ENCODE data around the gene ABLIM1.

The ABLIM1 gene

GRCh38 chr10:114506871-114507385 lies 151.1 kb downstream of the ABLIM1 start:
- Histone ChIP-seq H3K27me3 (replicated peaks; ENCODE audit: insufficient read depth, low read length) (no peaks in the 10 kb centered on the region), H3K27ac (ENCODE audit: low read length) (no peak overlapping the region), H3K36me3 (replicated peaks; ENCODE audit: insufficient read depth, low read length) (no peaks in the 10 kb centered on the region), H3K9me3 (replicated peaks; ENCODE audit: insufficient read depth, low read length) (no peaks in the 10 kb centered on the region), H3K4me2 (ENCODE audit: low read depth, low read length) (no peak overlapping the region), H3K9me2 (replicated peaks; ENCODE audit: insufficient read depth, low read length) (no peaks in the 10 kb centered on the region), H3K4me1 (ENCODE audit: low read length) (no peaks in the 10 kb centered on the region), H3K9ac (ENCODE audit: low read length) (no peak overlapping the region), H3K4me3 (ENCODE audit: low read length) (no peak overlapping the region), H3K79me2 (ENCODE audit: low read length) (no peaks in the 10 kb centered on the region), H3F3A (ENCODE audit: insufficient read depth, low read length) (no peaks in the 10 kb centered on the region), H2AFZ (ENCODE audit: low read length) (no peak overlapping the region), H4K20me1 (ENCODE audit: insufficient read depth, low read length) (no peaks in the 10 kb centered on the region)
- no peak for DNase-seq
- TF ChIP-seq EZH2phosphoT487 (IDR thresholded peaks at IDR 0.05; ENCODE audit: low read length), result no peak
- no peak for TF ChIP-seq EZH2 (optimal IDR thresholded peaks at IDR 0.05; ENCODE audit: low read depth, low read length)
- TF ChIP-seq CTCF (IDR thresholded peaks at IDR 0.05; ENCODE audit: low read length), result no peak

- DNase-seq, result no peak
- Histone ChIP-seq H3K27me3 (replicated peaks; ENCODE audit: insufficient read depth, low read length) (no peaks in the 10 kb centered on the region), H4K20me1 (ENCODE audit: insufficient read depth, low read length) (no peaks in the 10 kb centered on the region), H3F3A (ENCODE audit: insufficient read depth, low read length) (no peaks in the 10 kb centered on the region), H3K9me2 (replicated peaks; ENCODE audit: insufficient read depth, low read length) (no peaks in the 10 kb centered on the region), H3K4me1 (ENCODE audit: low read length) (no peaks in the 10 kb centered on the region), H3K4me2 (ENCODE audit: low read depth, low read length) (no peak overlapping the region), H3K79me2 (ENCODE audit: low read length) (no peaks in the 10 kb centered on the region), H2AFZ (ENCODE audit: low read length) (no peak overlapping the region), H3K9ac (ENCODE audit: low read length) (no peak overlapping the region), H3K4me3 (ENCODE audit: low read length) (no peak overlapping the region), H3K36me3 (replicated peaks; ENCODE audit: insufficient read depth, low read length) (no peaks in the 10 kb centered on the region), H3K9me3 (replicated peaks; ENCODE audit: insufficient read depth, low read length) (no peaks in the 10 kb centered on the region), H3K27ac (ENCODE audit: low read length) (no peak overlapping the region)
- TF ChIP-seq EZH2 (optimal IDR thresholded peaks at IDR 0.05; ENCODE audit: low read depth, low read length), result no peak
- TF ChIP-seq EZH2phosphoT487 (IDR thresholded peaks at IDR 0.05; ENCODE audit: low read length), result no peak
- no peak for TF ChIP-seq CTCF (IDR thresholded peaks at IDR 0.05; ENCODE audit: low read length)
Observed at GRCh38 chr10:114504769-114505579, 153.1 kb downstream of the ABLIM1 start.

- Histone ChIP-seq H3K79me2 (ENCODE audit: low read length) (no peaks in the 10 kb centered on the region), H3K9ac (ENCODE audit: low read length) (no peak overlapping the region), H3K9me3 (replicated peaks; ENCODE audit: insufficient read depth, low read length) (no peaks in the 10 kb centered on the region), H3K27me3 (replicated peaks; ENCODE audit: insufficient read depth, low read length) (no peaks in the 10 kb centered on the region), H3K4me3 (ENCODE audit: low read length) (no peak overlapping the region), H2AFZ (ENCODE audit: low read length) (no peak overlapping the region), H4K20me1 (ENCODE audit: insufficient read depth, low read length) (no peaks in the 10 kb centered on the region), H3F3A (ENCODE audit: insufficient read depth, low read length) (no peaks in the 10 kb centered on the region), H3K36me3 (replicated peaks; ENCODE audit: insufficient read depth, low read length) (no peaks in the 10 kb centered on the region), H3K4me2 (ENCODE audit: low read depth, low read length) (no peak overlapping the region), H3K9me2 (replicated peaks; ENCODE audit: insufficient read depth, low read length) (no peaks in the 10 kb centered on the region), H3K27ac (ENCODE audit: low read length) (no peak overlapping the region), H3K4me1 (ENCODE audit: low read length) (peaks cover 3% of the 10 kb centered on the region; the same call in 1 of the 2 replicates)
- no peak for DNase-seq
- TF ChIP-seq EZH2phosphoT487 (IDR thresholded peaks at IDR 0.05; ENCODE audit: low read length), result no peak
Observed at GRCh38 chr10:114502074-114502473, 156.0 kb downstream of the ABLIM1 start.

- Histone ChIP-seq H3K4me2 (ENCODE audit: low read depth, low read length) (no peak overlapping the region), H3K27me3 (replicated peaks; ENCODE audit: insufficient read depth, low read length) (no peaks in the 10 kb centered on the region), H3F3A (ENCODE audit: insufficient read depth, low read length) (no peaks in the 10 kb centered on the region), H3K4me3 (ENCODE audit: low read length) (no peak overlapping the region), H4K20me1 (ENCODE audit: insufficient read depth, low read length) (no peaks in the 10 kb centered on the region), H3K36me3 (replicated peaks; ENCODE audit: insufficient read depth, low read length) (no peaks in the 10 kb centered on the region), H3K4me1 (ENCODE audit: low read length) (peaks cover 3% of the 10 kb centered on the region; the same call in 1 of the 2 replicates), H2AFZ (ENCODE audit: low read length) (no peak overlapping the region), H3K9ac (ENCODE audit: low read length) (no peak overlapping the region), H3K27ac (ENCODE audit: low read length) (no peak overlapping the region), H3K79me2 (ENCODE audit: low read length) (no peaks in the 10 kb centered on the region), H3K9me2 (replicated peaks; ENCODE audit: insufficient read depth, low read length) (no peaks in the 10 kb centered on the region), H3K9me3 (replicated peaks; ENCODE audit: insufficient read depth, low read length) (no peaks in the 10 kb centered on the region)
- no peak for DNase-seq
- no peak for TF ChIP-seq EZH2phosphoT487 (IDR thresholded peaks at IDR 0.05; ENCODE audit: low read length)
- peak; percentile 14 for TF ChIP-seq CTCF (IDR thresholded peaks at IDR 0.05; ENCODE audit: low read length)
- TF ChIP-seq EZH2 (optimal IDR thresholded peaks at IDR 0.05; ENCODE audit: low read depth, low read length), result no peak
Observed at GRCh38 chr10:114501650-114502049, 156.4 kb downstream of the ABLIM1 start.

Data from MM.1S (cell line).